GOT3 (cell line): ENCODE results near the gene MAML2.

ENCODE experiments used
- DNase-seq: peaks from one replicate; lab custom pipeline; 2025; ENCODE audit warnings: mixed read lengths; lab: John Stamatoyannopoulos, UW

MAML2 gene

DNA sequence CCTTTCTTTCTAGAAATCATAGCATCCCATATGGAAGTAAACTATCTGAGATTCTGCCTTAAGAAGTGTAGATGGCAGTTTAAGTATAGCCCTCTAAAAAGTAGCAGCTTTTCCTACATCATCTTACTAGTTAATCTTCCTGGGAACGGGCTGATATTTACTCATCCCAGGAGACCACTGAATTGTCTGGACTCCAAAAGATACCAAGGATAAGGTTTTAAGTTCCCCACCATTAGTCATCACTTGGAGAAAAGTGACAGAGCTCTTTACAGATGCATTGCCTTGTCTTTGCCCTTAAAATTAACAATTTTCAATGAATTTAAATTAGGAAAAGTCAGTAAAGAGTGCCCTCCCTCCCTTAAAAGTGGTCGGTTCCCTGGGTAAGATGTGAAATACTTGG, 129.5 kb downstream of the MAML2 start:
- no peak for DNase-seq

DNA sequence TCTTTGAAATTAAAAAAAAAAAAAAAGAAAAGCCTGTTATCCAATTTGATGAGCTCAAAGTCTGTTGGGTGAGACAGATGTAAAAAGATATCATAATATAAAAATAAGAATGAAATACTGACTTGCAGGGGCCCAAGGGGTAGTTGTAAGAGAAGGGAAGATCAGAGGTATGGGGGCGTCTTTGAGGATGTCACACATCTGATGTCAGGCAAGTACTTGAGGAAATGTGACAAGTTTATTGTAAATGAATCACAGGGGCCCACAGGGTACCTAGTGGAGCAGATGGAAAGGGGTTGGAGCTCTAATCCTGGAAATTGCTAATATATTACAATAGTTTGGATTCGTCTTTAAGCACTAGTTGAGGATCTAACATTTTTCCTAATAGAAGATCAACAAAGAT, 131.6 kb downstream of the MAML2 start:
- DNase-seq: no peak

DNA sequence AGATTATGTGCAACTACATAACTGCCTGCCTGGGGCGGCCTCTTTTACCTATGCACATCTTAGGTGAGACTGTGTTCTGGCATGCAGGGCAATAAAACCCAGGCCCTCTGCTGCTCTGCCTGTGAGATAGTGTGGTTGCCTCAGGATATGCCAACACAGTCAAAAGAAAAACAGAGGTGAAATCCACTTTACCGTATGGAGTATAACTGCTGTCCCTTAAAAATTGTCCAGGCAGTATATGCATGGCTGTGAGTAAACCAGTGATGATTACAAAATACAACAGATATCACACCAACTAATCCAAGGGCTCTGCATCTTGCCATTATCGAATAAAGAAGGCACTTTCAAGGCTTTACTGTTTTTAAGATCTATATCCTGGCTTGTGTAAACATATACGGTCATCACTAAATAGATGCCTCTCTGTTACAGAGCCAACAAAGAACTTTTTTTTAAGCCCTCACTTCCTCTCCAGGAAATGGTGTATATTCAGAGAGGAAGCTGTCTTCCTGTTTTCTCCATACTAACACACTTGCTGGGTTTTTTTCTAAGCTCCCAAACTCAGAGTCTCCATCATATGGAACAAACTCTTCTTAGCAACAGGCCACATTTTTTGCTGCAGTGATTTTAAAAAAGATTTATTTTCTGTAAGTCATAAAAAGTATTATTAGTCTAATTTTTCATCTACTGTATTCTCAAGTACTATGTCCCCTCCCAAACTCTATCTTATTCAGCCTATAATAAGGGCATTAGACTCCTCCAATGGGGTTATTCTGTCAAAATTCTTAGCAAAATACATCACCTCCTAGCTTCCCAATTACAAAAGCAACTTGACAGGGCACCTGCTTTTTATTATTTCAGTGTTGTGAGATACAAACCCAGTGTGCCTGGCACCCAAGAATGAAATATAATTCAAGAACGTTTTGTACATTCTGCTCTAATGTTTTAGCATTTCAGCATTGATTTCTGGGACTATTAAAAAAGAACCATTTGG, 135.2 kb downstream of the MAML2 start:
- DNase-seq: no peak

DNA sequence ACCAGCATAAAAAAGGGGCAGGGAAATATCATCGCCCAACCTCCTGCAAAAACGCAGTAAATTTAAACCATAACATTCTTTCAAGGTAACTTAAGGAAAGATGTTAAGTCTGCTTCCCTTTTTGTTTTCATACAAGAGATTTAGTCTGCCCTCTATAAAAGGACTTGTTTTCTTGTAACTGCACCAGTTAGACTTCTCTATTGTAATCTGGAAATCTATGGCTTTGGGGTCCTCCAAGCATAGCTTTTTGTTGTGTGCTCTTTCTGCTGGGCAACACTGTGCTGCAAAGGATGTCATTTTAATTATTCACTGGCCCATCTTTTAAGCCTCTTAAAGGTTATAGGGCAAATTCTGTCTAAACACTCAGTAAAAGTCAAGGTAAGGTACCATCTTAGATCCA, 136.0 kb downstream of the MAML2 start:
- no peak for DNase-seq

DNA sequence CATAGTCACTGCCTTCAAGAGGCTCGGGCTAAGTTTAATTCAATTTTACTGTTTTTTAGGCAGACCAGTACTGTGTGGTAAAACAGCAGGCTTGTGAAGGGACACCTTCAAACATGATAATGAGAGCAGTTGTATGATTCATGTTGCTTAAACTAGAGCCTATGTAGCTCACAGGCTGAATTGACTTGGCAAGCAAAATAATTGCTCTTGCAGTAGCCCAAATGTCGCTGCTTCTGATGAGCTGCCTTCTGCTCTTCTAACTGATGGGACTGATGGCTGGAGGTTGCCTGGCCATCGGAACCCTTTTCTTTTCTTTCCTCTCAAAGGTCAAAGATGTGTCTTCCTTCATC, 137.6 kb downstream of the MAML2 start:
- DNase-seq: no peak

DNA sequence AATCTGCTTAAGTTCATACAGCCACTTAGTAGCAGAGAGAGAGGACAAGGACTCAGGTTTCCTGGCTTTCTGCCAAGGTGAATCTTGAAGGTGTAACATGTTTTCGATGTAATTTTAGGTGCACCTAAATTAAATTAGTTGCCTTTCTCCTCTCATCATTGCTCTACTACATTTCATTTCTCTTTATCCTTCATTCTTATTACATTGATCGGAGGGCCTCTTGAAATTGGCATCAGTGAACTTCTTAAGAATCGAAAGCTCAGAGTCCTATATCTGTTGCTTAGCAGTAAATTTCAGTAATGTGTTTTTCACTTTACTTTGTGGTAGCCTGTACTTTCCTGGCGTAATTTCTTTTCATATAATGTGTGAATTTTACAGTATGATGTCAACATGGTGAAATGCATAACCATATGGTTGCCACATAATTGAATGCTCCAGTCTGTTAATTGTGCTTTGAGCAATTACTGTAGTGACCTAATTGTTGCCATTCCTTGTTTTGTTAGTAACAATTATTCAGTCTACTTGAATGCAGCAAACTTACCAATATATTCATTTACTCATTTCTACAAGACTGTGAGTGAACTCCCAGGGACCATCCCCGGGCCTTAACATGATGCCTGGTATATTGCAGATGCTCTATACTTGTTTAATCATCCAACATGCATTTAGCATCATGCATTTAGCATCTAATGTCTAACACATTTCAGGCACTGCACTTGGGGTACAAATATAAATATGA, 138.1 kb downstream of the MAML2 start:
- DNase-seq: no peak

DNA sequence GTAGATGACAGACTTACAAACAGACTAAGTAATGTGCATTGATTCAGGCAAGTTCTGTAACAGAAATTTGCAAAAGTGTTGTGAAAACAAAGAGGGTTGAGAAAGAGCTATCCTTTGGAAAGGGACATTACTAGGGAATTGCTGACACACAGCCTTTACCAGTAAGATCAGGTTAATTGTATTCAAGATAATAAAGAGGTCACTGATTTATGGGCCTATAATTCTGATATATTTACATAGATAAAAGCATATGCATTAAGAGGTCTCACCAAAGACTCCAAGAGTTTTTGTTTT, 138.7 kb downstream of the MAML2 start:
- DNase-seq: no peak

DNA sequence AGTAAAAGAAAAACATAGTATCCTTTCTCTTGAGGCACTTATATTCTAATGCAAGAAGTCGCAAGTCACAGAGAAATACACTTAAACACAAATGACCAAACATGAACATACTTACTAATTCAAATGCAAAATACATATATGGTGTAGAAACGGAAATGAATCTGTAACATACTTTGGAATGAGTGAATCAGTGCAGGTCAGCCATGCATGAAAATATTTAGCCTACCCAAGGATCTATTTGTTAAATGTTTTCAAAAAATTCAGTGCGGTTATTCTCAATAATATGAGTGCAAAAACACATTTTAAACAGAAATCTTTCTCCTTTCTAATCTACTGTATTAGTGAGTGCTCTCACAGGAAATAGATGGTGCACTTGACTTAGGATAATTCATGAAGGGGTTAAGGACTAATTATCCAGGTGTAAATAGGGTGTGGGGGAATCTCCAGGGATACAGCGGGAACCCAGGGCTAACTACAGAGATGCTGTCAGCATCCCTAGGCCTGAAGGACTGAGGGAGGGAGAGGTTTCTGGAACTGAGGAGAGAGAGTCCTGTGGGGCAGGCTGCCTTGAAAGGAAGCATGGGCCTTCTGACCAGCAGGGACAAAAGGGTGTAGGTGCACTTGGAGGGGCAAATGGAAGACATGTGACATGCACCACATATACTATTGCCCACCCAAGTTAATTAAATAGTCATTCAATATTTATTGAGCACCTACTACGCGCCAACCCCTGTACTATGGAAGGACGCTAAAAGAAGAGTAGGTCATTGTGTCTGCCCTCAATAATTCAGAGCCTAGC, 139.2 kb downstream of the MAML2 start:
- DNase-seq: no peak

DNA sequence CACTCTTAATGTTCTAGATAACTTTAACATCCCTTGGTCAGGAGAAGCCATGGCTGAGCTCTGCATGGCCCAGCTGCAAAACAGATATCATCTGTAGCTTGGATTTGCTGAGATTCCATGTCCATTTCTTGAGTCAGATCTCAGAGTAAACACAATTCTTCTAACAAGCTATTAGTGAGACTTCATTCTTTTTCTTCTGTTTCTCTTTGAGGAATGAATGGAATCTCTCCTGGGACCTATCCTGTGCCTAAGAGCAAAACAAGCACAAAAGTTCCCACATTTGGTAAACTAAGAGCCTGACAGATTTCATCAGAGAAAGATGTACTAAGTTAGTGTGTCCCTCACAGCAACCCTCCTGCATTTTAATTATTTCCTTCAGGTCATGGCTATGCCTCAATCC, 142.8 kb downstream of the MAML2 start:
- DNase-seq: no peak

DNA sequence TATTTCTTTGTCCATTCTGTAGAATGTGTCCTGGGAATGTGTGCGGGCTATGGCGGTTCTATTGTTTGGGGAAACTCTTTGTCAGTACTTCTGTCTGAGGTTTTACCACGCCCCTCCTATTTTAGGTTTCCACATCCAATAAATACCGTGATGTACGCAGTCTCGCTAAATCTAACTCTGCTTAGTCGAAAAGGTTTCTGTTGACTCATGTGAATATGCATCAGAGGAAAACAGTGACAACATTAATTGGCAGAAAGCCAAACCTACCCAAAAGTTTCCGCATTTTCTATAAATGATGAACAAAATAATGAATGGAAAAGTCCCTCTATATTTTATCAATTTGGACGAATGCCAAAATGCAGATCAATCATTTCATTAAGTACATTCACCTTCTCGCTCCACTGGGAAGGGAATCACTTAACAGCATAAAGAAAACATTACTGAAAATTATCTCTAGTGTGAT, 143.4 kb downstream of the MAML2 start:
- no peak for DNase-seq

DNA sequence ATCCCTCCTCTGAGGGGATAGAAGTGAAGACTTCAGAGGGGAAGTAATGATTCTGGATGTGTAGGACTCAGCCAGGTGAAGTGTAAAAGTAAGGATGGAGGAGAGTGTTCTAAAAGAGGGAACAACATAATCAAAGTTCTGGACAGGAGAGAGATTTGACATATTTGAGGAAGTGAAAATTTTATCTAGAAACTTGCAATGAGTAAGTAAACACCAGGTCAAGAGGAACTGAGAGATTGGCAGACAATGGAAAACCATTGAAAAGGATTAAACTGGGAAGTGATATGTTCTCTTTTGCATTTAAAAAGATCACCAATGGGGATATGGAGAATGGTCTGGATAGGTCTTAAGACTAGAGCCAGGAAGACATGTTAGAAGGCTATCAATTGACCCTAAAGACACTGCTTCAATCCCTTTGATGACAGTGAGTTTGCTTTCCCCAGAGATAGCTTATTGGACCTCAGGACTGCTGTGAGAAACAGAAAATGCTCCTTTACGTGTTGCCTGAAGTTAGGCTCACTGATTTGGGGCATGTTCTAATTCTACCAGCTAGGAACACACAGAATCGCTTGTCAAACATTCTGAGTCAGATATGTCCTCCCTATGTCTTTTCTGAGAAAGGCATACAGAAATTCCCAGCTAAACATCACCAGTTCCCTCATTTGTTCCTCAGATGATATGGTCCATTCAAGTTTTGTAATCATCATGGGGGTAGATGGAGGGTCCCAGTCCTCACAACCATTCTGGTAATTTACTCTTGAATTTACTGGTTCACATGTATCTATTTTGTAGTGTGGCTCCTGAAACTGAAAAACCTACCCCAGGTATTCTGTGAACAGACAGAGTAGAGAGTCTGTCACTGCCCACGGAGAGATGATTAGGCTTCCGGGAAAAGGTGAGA, 144.9 kb downstream of the MAML2 start:
- no peak for DNase-seq

DNA sequence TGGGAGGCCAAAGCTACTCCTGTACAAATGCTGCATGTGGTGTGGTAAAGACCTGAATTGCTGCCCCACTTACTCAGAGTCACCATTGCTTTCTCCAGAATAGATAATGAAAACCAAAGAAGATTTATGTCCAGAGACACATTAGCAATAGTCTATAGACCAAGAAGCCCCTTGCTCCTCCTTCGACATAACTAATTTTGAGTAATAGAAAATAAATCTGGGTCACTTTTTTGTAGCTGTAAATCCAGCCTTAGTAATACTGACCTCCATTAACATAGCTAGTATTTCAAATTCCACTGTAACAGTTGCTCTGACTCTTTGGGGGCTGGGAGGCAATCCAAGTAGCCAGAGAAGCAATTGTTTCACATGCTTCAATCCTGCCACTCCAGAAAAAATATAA, 145.9 kb downstream of the MAML2 start:
- DNase-seq: no peak

DNA sequence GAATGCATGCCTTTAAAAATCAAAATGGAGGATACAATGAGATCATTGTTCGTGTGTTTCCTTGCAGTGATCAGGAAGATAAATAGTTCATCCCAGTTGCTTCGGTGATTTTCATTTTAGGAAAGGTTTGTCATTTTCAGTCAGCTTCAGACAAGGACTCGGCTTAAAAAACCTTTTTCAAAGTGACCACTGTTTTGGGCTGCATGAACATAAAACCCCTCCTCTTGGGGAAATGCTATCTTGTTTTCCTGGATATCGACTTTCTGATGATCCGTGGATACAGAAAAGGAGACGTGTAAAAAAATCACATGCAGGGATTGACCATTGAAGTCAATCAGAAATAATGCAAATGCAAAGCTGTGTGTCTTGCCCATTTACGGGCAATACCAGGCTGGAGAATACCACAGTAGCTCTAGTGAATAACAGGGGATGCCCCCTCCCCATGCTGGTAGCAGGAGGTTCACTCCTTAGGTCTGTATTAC, 146.8 kb downstream of the MAML2 start:
- DNase-seq: no peak

DNA sequence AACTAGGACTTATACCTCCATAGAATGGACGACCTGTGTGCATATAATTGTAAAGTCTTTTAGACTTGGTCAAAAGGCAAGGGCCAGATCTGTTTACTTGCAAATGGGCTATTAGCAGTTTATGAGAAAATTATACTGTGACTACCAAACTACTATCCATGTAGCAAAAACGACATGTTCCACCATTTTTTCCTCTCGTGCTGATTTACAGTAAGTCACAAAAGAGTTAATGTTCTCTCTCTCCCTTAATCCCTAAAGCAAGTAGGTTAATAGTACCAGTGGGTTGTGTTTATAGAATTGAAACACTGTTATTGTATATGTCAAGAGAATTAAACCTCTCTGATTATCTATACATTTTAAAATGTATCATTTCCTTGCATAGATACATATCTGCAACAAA, 147.3 kb downstream of the MAML2 start:
- DNase-seq: no peak

DNA sequence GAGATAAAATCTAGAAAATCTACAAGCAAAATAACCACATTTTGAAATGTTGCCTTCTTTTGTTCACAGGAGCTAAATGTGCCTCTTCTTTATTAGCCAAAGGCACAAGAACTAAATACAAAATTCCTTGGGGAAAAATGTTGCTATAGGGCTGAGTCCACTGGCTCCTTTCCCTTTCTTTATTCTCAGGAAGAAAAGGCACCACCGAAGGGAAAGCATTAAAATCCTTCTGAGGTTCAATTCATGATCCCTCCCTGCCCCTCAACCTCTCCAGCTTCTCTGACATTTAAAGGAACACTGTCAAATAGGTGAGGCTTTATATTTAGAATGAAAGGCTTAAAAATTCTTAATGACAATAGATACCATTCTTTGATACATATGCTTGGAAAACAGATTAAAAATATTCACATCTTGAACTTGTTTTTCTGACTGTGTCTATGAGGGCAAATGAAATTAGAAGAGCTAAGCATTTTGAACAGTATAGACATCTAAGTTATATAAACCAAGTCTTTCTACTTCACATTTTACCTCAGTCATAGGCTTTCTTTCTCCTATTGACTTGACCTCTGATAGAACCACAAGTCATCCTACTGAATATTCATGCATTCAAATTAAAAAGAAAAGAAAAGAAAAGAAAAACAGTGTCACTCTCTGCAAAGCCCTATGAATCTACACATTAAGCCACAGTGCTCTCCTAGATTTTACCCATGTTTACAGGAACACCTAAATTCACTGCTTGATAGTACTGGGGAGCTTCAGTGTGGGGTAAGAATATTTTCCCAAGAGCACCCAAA, 148.2 kb downstream of the MAML2 start:
- no peak for DNase-seq

DNA sequence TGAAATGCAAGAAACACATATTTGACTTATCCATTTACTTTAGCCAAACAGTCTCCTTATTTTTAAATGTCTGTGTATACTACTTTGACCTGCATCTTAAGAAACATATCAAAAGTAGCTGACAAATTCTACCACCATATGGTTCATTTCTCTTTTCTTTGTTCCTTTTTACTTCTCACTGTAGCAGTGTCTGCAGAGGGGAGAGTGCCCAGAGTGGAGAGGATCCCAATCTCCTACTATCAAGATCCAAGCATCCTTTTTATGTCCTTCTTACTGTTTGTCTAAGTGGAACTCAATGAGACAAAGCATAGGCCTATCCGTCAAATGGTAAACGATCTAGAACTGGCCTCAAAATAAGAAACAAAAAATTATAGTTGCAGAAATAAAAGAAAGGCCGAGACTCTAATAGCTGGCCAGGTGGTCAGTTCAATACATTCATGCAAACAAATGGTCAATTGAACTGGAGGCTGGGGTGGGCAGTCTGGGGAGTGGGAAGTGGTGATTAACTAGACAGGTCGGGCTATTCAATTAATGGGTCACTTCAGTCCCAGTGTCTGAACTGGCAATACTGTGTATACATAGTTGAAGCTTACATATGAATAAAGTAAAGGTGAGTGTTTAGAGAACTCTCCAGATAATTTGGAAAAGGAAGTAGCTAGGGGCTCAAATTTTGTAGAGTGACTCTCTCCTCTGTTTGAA, 149.1 kb downstream of the MAML2 start:
- no peak for DNase-seq

DNA sequence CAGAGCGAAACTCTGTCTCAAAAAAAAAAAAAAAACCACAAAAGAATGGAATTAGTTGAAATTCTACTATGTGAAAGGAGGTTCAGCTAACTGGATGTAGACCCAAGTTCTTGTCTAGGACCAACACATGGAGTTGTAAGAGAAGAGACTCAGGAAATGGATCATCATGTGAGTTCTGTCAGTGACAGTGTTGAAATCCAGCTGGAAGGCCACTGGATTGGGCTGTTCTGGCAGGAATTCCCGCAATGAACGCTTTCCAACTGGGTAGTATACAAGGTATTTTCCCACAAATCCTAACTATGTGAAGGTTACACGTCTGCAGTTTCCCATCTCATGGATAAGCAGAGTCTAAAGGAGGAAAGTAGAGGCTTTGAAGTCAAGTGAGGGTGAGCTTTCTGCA, 151.2 kb downstream of the MAML2 start:
- no peak for DNase-seq

DNA sequence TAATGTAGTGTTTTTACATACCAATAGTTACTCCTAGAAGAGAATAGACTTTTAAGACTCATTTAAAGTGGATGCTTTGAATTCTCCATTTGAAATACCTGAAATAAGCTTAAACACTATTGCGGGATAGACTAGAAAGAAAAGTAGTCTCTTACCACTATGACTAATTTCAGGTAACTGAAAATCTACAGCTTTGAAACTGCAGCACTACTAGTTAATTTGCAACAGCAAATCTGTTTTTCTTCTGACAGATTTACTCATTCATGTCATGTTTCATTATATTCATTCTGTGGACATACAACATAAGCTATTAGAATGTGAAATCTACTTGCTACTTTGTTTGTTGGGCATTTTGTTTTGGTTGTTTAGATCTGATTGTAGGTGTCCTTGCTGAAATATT, 153.6 kb downstream of the MAML2 start:
- DNase-seq: no peak

DNA sequence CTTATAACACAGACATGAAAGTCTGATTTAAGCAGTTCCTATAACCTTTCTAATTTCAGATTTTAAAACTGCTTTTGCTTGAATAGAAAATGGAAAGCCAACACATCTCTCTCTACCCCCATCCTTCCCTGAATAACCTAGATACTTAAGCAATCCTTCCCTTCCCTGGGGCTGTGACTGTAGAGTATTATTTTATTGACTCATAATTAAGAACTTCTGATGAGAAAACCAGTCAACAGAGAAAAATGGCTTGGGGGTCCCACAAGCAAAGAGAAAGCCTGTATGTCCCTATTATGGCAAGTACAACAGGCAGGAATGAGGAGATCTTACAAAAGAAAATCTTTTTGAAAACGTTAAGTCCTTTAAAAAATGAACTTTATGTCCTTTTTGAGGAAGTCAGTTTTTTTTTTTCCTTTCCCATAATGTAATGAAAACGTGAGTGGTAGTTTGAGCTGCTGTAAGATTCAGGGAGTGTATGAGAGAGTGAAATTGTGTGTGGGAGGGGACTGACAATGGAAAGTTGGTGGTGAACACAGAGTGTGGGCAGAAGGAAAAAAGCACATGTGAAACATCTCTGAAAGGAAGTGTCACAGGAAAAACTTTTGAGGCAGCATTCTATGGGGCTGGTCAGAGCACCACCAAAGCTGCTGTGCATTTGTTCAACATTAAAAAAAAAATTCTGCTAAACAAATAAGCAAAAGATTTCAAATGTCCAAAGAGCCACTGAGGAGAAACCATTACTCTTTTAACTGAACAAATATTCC, 154.6 kb downstream of the MAML2 start:
- DNase-seq: no peak
